NCI-H82 treated with DMSO at 0.1 percent for 48 hours (cell line): ENCODE measurements around the gene LPP.
"Not testable (repeated sequence)": the region's sequence is repeated elsewhere in the genome, so short reads cannot be mapped to it uniquely, and the experiment has no call there.

Experiments used
- DNase-seq: peaks from one replicate; lab custom pipeline; 2025; ENCODE audit not compliant: unreplicated experiment; lab: John Stamatoyannopoulos, UW

The LPP gene

GRCh38 chr3:188427981-188428380, 274.0 kb downstream of the LPP start:
- DNase-seq, result not testable (repeated sequence)

DNA sequence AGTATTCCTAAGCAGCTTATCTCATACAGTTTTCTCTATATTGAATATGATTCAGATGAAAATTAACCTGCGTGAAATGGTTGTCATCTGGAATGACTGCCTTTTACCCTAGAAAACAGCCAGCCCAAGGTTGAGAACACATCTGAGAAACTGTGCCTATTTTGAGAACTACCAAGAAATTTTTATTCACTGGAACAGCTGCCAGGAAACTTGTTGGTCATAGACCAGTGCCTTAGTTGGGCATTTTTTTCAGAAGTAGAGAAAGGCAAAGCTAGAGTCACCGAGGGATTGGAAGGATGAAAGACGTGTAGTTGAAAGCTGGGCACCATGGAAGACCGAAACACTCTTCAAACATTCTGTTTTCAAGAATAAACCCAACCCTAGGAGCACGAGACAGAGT, 277.1 kb downstream of the LPP start:
- DNase-seq, result no peak

DNA sequence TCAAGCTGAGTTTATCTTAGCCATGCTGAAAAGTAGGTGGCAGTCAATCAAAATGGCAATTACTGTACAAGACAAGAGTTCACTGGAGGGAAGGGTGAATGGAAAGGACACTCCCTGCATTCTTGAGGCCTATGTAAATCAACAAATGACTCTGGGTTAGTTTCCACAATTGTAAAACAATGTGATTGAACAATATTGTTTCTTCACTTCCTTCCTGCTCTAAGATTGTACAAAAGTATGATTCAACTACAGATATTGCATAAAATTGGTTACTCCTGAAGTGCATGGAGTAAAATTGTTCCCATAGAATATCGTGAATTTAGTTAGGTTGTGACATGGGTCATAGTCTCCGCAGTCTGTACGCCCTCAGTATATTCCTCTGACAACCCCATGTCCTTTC, 277.6 kb downstream of the LPP start:
- no peak for DNase-seq

DNA sequence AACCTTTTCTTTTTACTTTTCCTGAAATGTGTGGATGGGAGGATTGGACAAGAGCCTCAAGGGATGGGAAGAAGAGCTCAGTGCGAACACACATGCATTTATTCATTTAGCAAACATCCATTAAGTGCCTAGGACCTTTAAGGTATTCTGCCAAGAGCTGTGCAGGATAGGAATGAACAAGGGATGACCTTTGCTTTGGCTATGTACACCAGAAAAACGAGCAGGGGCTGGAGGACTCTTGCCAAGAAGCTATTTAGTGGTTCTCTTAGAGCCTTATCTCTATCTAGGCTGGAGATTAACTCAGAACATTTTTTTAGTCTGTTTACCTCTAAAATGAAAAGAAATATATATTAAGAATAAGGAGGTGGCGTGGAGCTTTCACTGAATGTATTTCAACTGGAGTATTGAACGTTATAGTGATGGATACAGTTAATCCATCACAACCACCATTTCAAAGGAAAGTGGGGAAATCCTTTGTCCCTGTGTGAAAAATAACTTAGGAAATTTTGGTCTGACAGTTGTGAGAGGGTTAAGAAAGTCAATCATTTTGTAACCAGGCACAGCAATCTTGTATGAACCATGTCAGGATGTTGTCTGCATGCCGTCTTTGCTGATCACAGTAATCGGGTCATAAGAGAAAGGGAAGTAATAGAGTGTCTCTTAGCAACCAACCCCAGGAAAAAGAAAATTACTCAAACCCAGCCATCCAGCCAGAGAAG, 279.0 kb downstream of the LPP start:
- DNase-seq, result no peak

GRCh38 chr3:188433521-188434150, 279.7 kb downstream of the LPP start:
- DNase-seq, result no peak

GRCh38 chr3:188434594-188434993, 280.6 kb downstream of the LPP start:
- DNase-seq, result no peak

GRCh38 chr3:188435266-188435665, 281.3 kb downstream of the LPP start:
- DNase-seq, result no peak

DNA sequence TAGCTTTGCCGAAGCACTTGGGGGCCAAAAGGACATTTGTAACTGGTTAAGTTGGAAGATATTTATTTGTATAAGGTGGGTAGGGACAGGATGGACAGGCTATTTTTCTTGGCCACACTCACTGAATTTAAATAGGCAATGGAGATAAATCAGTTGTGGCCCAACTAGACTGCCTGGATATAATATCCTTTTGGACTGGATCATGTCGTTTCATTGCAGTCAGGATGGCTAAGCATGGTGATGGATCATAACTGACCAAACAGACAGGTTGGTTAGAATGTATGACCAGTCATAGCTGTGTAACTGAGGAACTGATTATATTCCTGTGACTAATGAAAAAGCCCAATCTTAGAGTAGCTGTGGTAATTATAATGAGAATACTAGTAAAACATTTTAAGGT, 284.0 kb downstream of the LPP start:
- DNase-seq, result no peak

GRCh38 chr3:188439080-188439479, 285.1 kb downstream of the LPP start:
- no peak for DNase-seq

- no peak for DNase-seq
Measured at GRCh38 chr3:188440340-188440972, 286.5 kb downstream of the LPP start.

GRCh38 chr3:188442430-188442829, 288.5 kb downstream of the LPP start:
- DNase-seq, result no peak

- not testable (repeated sequence) for DNase-seq
Measured at GRCh38 chr3:188445175-188445574, 291.2 kb downstream of the LPP start.

- no peak for DNase-seq
Measured at GRCh38 chr3:188446014-188446413, 292.1 kb downstream of the LPP start.

DNA sequence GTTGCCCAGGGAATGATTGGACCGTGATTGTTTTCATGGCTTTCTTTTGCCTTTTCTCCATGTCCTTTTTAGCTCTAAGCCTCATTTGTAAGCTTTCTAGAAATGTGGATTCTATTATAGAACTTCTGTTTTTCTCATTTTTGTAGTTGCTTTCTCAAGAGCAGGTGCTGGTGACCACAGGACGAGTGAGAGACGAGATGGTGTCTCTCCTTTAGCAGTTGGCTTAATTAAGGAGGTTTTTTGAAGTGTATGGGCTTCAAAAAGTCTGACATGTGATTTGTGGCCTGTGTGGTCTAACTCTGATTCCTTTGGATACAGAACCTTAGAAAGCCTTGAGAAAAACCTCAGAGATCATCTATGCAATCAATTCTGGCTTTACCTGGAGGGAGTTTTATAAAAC, 292.8 kb downstream of the LPP start:
- DNase-seq, result no peak

DNA sequence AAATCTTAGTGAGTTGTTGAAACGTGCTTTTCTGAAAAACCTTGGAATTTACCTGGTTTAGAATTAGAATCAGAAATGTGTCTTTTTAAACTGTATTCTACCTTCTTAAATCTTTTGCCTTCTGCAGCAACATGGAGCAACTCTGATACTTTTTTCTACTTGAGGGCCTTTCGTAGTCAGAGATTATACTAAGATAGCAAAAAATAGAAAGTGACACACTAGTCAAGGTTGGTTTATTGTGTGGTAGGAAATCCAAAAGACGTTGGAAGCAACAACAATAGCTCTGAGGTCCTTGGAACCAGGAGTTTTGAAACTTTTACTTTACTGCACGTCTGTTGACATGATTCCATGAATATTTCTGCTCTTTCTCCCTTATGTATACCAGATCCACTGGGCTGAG, 294.9 kb downstream of the LPP start:
- DNase-seq, result no peak

GRCh38 chr3:188449421-188449820, 295.5 kb downstream of the LPP start:
- no peak for DNase-seq

GRCh38 chr3:188452158-188452772, 298.3 kb downstream of the LPP start:
- no peak for DNase-seq

DNA sequence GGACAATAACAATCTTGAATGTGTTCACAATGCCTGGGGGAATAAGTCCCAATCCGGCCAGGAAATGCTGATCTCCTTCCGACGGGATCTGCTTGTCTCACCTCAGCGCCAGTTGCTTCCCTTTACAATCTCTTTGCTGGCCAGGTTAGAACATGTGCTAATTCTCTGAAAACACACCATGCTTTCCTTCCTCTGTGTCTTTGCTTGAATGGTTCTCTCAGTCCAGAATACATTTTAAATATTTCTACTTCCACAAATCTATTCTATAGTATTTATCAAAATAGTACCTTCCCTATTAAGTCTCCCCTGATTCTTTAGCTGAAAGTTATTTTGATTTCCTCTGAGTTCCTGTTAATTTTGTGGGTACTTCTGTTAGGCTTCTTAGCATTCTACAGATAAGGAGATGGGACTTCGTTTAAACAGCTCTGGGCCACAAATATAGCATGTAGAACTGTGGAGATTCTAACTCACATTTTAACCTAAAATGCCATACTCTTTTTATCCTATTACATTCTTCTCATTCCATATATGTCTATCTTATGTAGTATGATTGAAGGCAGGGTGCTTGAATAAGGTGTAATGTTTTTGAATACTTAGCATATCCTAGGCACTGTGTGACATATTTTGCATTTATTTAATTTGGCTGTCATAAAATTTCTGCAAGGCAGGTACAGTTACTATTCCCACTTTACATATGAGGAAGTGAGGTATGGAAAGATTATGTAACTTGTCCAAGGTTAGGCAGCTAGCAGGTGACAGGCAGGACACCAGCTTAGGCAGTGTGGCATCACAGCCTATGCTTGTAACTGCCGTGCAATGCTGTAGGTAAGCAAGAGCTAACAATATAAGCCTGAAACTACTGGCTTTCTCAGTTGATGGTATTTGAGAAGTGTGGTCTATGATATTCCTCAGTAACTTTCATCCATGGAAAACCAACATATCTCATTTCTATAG, 299.8 kb downstream of the LPP start:
- no peak for DNase-seq

DNA sequence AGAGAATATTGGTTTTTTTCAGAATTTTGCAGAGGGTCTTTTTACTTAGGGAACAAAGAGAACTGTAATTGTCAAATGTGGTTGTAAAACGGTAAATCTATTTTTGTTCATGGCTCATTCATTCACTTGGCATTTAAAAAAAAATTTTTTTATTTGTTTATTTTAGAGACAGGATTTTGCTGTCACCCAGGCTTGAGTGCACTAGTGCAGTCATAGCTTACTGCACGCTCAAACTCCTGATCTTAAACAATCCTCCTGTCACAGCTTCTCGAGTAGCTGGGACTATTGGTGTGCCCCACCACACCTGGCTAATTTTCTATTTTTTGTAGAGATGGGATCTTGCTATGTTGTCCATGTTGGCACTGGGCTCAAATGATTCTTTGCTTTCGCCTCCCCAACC, 301.8 kb downstream of the LPP start:
- DNase-seq, result no peak

DNA sequence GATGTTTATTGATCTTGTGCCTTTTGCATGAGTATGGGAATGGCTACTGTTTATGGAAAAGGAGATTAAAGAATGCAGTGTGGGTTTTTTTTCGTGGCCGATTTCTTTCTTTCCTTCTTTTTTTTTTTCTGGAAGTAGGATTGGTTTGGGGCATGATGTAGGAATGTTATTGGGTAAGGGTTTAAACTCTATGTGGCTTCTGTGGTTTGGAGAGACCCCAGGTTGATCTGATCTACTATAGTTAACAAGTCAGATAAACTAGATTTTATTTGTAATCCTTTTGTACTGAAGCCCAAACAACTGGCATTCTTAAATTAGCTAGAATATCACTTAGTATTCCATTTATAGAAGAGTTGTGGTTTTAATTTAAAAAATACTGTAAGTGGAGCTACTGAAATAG, 304.8 kb downstream of the LPP start:
- no peak for DNase-seq

DNA sequence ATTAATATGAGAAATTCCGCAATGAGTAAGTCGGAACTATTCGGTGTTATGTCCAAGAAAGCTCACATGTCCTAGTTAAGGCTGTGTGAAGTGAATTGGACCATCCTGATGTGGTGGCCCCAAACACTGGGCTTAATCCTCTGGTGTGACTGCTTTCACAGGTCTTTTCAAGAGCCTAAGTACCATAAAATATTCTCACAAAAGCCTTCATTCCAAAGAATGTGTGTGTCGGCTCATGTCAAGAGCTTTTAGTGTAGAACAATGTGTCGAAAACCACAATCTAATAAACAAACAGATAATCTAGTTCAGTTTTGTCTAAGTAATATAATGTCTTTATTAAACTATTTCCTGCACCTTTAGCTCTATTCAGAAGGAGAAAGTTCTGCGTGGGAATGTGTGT, 311.4 kb downstream of the LPP start:
- no peak for DNase-seq
